Measurements from ENCODE around the gene EIF4E3.
A peak's percentile ranks its signal among the peaks of the same experiment; 100 is the strongest.

EIF4E3 gene

DNA sequence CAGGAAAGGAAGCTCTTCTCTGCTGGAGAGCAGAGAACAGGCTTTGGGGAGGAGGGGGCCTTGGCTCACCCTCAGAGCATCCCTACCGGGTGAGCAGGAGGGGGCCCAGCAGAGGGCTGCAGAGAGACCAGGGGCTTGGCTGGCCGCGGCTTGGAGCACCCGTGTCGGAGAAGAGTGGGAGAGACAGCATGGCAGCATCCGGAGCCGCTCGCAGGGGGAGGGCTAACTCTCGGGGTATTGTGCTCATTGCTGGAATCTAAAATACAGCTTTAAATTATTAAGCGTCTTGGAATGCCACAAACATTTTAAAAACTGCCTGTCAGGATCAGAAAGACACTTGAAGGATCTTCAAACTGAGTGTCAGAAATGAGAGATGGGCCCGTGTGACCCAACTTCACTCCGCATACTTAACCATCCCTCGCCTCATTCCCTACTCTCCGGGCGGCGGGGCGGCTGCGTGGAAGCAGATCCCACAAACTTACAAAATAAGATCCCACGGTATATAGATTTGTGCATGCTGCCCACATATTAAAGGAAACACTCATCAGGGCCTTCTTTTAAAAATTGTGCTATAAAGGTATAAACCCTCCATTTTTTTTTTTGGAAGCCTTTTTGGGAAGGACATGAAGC, 53.9 kb downstream of the EIF4E3 start:
- no peaks in the 10 kb centered on the region for H3K27me3 ChIP-seq
- no peaks in the 10 kb centered on the region for H4K20me1 ChIP-seq
- H3K4me3 ChIP-seq, result no peak overlapping the region
- H3K4me1 ChIP-seq, result no peaks in the 10 kb centered on the region
- peaks cover 0 to 7% (median 0%) of the 10 kb centered on the region in 11 experiments; a peak in 2 of 22 replicates for H3K9me3 ChIP-seq (replicated peaks in 1 of 11)
- no peak overlapping the region for H3K4me2 ChIP-seq
- no peak overlapping the region for H3K9ac ChIP-seq
- TF ChIP-seq Cebpa-rat (IDR thresholded peaks at IDR 0.05), result no peak
- H3K36me3 ChIP-seq, result no peaks in the 10 kb centered on the region
- no peak overlapping the region for H3K27ac ChIP-seq

GRCh38 chr3:71662568-71662967, 62.6 kb downstream of the EIF4E3 start:
- Histone ChIP-seq H3K4me2 (0 out of 22 replicates have a peak overlapping the region, but pooled peaks of 1 of the 11 experiments have one; percentile 11), H4K20me1 (no peaks in the 10 kb centered on the region)

DNA sequence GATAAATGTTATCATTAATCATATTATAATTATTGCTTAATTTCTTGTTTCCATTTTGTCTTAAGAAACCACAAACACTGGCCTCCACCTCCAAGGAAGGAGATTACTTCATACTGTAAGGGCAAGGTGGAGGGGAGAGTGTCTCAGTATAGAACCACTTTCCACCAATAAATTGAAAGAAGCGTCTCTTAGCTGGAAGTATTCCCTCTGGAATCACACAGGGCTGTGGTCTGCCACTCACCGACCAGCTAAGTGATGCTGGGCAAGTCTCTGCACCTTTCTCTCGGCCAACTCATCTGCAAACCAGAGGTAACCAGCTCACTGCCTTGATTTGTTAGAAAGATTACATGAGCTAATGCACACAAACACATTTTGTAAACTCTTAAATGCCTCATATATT, 63.1 kb downstream of the EIF4E3 start:
- H3K36me3 ChIP-seq, result no peaks in the 10 kb centered on the region
- H3K9me3 ChIP-seq (replicated peaks in 1 of 11), result peaks cover 0 to 19% (median 0%) of the 10 kb centered on the region in 11 experiments; a peak in 4 of 22 replicates
- H3K27me3 ChIP-seq, result no peaks in the 10 kb centered on the region
- TF ChIP-seq Cebpa-rat (IDR thresholded peaks at IDR 0.05), result no peak
- H3K4me3 ChIP-seq, result no peak overlapping the region
- H3K4me2 ChIP-seq, result no peak overlapping the region
- H3K9ac ChIP-seq, result no peak overlapping the region
- no peaks in the 10 kb centered on the region for H3K4me1 ChIP-seq
- H3K27ac ChIP-seq, result no peak overlapping the region
- no peaks in the 10 kb centered on the region for H4K20me1 ChIP-seq

More at GRCh38 chr3:71662568-71662967, 62.6 kb downstream of the EIF4E3 start:
- TF ChIP-seq Cebpa-rat (IDR thresholded peaks at IDR 0.05), result no peak
- H3K4me1 ChIP-seq, result no peaks in the 10 kb centered on the region
- H3K27ac ChIP-seq, result no peak overlapping the region
- H3K4me3 ChIP-seq, result no peak overlapping the region
- H3K27me3 ChIP-seq, result no peaks in the 10 kb centered on the region
- no peaks in the 10 kb centered on the region for H3K36me3 ChIP-seq
- peaks cover 0 to 19% (median 0%) of the 10 kb centered on the region in 11 experiments; a peak in 5 of 22 replicates for H3K9me3 ChIP-seq (replicated peaks in 1 of 11)
- no peak overlapping the region for H3K9ac ChIP-seq

DNA sequence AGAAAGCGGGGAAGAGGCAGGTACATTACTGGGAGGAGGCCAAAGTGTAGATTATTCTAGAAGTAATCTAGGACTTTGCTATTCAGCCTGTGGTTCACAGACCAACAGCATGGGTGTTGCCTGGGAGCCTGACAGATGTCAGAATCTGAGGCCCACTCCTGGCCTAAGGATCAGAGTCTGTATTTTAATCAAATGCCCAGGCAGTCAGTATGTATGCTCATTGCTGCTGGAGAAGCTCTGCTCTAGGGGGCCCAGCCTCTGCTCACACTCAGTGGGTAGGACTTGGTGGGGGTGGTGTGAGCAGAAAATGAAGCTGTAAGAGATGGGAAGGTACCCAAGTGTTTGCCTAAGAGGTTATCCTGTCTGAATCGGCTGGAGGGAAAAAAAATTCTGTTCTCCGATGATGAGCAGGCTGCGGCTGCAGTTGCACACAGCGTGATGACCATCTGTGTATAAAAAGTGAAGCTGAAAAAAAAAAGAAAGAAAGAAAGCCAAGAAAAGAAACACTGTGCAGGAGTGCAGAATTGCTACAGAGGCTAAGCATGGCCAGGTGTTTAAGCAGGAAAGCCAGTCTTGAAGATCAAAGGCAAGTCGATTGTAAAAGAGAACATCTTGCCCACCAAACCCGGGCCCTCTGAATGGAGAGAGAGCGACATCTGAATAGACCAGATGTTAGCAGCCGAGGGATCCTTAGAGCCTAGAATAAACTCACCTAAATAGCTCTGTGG, 65.2 kb downstream of the EIF4E3 start:
- no peaks in the 10 kb centered on the region for H4K20me1 ChIP-seq
- H3K4me1 ChIP-seq, result no peaks in the 10 kb centered on the region
- H3K36me3 ChIP-seq, result no peaks in the 10 kb centered on the region
- TF ChIP-seq Cebpa-rat (IDR thresholded peaks at IDR 0.05), result no peak
- no peak overlapping the region for H3K4me2 ChIP-seq
- no peaks in the 10 kb centered on the region for H3K27me3 ChIP-seq
- no peak overlapping the region for H3K9ac ChIP-seq
- H3K4me3 ChIP-seq, result no peak overlapping the region
- H3K27ac ChIP-seq, result no peak overlapping the region
- peaks cover 0 to 12% (median 0%) of the 10 kb centered on the region in 11 experiments; a peak in 3 of 22 replicates for H3K9me3 ChIP-seq (replicated peaks in 1 of 11)

GRCh38 chr3:71657831-71658530, 67.2 kb downstream of the EIF4E3 start:
- Histone ChIP-seq H3K4me1 (peaks cover 0 to 7% (median 0%) of the 10 kb centered on the region in 10 experiments; a peak in 5 of 20 replicates), H3K9ac (no peak overlapping the region), H4K20me1 (no peaks in the 10 kb centered on the region), H3K9me3 (replicated peaks in 1 of 11) (no peaks in the 10 kb centered on the region), H3K27me3 (no peaks in the 10 kb centered on the region), H3K4me2 (no peak overlapping the region), H3K27ac (no peak overlapping the region), H3K4me3 (no peak overlapping the region), H3K36me3 (no peaks in the 10 kb centered on the region)
- TF ChIP-seq Cebpa-rat (IDR thresholded peaks at IDR 0.05), result no peak

GRCh38 chr3:71655061-71655460, 70.1 kb downstream of the EIF4E3 start:
- no peak overlapping the region for H3K27ac ChIP-seq
- peaks cover 0 to 11% (median 3%) of the 10 kb centered on the region in 10 experiments; a peak in 8 of 20 replicates for H3K4me1 ChIP-seq
- no peak overlapping the region for H3K4me3 ChIP-seq
- H3K4me2 ChIP-seq, result no peak overlapping the region
- H4K20me1 ChIP-seq, result no peaks in the 10 kb centered on the region
- H3K36me3 ChIP-seq, result no peaks in the 10 kb centered on the region
- no peak for TF ChIP-seq Cebpa-rat (IDR thresholded peaks at IDR 0.05)
- no peak overlapping the region for H3K9ac ChIP-seq
- H3K9me3 ChIP-seq (replicated peaks in 1 of 11), result no peaks in the 10 kb centered on the region
- no peaks in the 10 kb centered on the region for H3K27me3 ChIP-seq

DNA sequence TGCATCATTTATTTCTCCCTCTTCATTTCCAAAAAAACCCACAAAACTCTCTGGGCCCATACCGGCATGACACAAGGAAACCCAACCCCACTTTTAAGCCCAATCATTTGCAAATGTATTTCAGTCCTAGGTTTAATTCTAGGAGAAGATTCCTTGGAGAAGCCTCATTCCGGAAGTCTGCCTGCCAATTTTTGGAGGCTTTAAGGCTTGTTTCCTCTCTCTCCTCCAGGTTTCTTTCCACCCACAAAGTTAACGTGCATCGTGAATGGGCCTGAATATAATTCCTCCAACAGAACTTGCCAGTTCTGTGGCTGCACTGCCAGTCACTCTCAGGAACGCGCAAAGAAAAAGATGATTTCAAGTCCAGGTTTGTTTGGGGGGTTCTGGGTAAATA, 71.8 kb downstream of the EIF4E3 start:
- no peak overlapping the region for H3K9ac ChIP-seq
- TF ChIP-seq Cebpa-rat (IDR thresholded peaks at IDR 0.05), result no peak
- H3K4me1 ChIP-seq, result peaks cover 0 to 13% (median 6%) of the 10 kb centered on the region in 10 experiments; a peak in 9 of 20 replicates
- no peak overlapping the region for H3K4me3 ChIP-seq
- H4K20me1 ChIP-seq, result no peaks in the 10 kb centered on the region
- no peak overlapping the region for H3K27ac ChIP-seq
- H3K4me2 ChIP-seq, result no peak overlapping the region
- H3K27me3 ChIP-seq, result no peaks in the 10 kb centered on the region
- H3K9me3 ChIP-seq (replicated peaks in 1 of 11), result no peaks in the 10 kb centered on the region
- no peaks in the 10 kb centered on the region for H3K36me3 ChIP-seq

DNA sequence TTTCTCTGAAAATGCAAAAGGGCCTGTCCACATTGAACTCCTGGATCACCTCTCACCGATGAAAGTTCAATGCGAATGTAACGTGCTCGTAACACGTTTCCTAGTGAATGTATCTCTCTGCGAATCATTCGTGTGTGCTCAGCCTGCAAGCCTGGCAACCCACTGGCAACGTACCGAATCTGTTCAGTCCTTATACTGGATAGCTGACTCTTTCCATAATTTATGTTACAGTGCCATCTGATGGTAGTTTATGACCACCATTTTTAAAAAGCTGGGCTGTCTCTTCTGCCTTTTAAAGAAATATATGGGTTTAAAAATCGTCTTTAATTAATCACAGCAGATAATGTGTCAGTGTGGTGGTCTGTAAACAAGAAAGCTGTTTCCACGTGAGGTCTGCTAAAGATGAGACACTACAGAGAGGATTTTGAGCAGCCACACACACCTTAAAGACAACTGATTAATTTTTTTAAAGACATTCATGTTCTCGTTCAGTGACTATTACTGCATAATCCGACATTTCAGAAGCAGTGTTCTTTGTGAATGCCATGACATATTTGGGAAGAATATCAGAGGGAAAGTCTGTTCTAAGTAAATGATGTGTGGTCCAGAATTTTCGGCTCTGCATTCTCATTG, 72.3 kb downstream of the EIF4E3 start:
- H3K9ac ChIP-seq, result no peak overlapping the region
- TF ChIP-seq Cebpa-rat (IDR thresholded peaks at IDR 0.05), result no peak
- H3K36me3 ChIP-seq, result no peaks in the 10 kb centered on the region
- H3K9me3 ChIP-seq (replicated peaks in 1 of 11), result no peaks in the 10 kb centered on the region
- H3K4me2 ChIP-seq, result 0 out of 22 replicates have a peak overlapping the region, but pooled peaks of 2 of the 11 experiments have one; percentile 4 to 19
- no peak overlapping the region for H3K27ac ChIP-seq
- no peaks in the 10 kb centered on the region for H3K27me3 ChIP-seq
- H3K4me1 ChIP-seq, result peaks cover 0 to 13% (median 6%) of the 10 kb centered on the region in 10 experiments; a peak in 9 of 20 replicates
- no peak overlapping the region for H3K4me3 ChIP-seq
- no peaks in the 10 kb centered on the region for H4K20me1 ChIP-seq

DNA sequence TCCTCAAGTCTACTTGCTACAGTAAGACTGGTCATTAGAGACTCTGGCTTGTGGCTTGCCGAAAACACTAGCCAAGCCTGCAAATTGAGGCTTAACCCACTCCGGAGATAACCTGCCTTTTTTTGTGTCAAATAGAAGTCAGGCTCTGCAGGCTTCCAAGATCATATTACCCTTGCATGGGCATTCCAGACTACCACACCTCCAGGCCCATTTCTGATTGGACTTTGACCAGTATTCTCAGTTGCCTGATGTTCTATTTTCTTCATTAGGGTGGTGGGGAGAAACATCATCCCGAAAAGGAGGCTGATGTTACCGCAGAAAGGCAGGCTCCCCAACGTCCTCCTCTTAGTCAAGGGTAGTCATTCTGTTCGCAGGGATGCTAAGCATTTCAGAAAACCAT, 73.6 kb downstream of the EIF4E3 start:
- Histone ChIP-seq H3K9me3 (replicated peaks in 1 of 11) (no peaks in the 10 kb centered on the region), H3K4me3 (no peak overlapping the region), H3K27me3 (no peaks in the 10 kb centered on the region), H3K36me3 (no peaks in the 10 kb centered on the region), H4K20me1 (no peaks in the 10 kb centered on the region), H3K4me2 (peak overlapping the region in 1 of 11 experiments; percentile 49; a peak in 2 of 22 replicates), H3K9ac (no peak overlapping the region), H3K4me1 (peaks cover 0 to 21% (median 6%) of the 10 kb centered on the region in 10 experiments; a peak in 9 of 20 replicates), H3K27ac (no peak overlapping the region)
- no peak for TF ChIP-seq Cebpa-rat (IDR thresholded peaks at IDR 0.05)
